Endothelial cell of umbilical vein (primary cell): ENCODE data around the gene GGA1.

Experiments
- CTCF ChIP-seq, 2 donors: IDR thresholded peaks; 1 replicate in 1 of 2; 2 replicates in 1 of 2; pipeline ENCODE4 v1.5.1; 2011; ENCODE audit warnings: low read length in 2 of 2, mild to moderate bottlenecking in 2 of 2, moderate library complexity in 2 of 2, control low read depth in 1 of 2, inconsistent platforms in 1 of 2, low read depth in 1 of 2; ENCODE audit not compliant: insufficient read depth in 1 of 2; ENCODE audit errors: extremely low read depth in 1 of 2
- JUN ChIP-seq: IDR thresholded peaks from 2 replicates; pipeline ENCODE4 v1.6.1; 2011; ENCODE audit warnings: borderline replicate concordance, low read depth; ENCODE audit not compliant: insufficient read length, insufficient read depth
- MYC ChIP-seq: IDR thresholded peaks from one replicate; pipeline ENCODE4 v1.6.1; 2011; ENCODE audit warnings: mild to moderate bottlenecking, low read depth, low read length
- POLR2AphosphoS5 ChIP-seq: IDR thresholded peaks from 2 replicates; pipeline ENCODE4 v1.6.1; 2012; ENCODE audit warnings: low read depth, mild to moderate bottlenecking, control low read depth, low read length, moderate library complexity; ENCODE audit not compliant: insufficient read depth

DNA sequence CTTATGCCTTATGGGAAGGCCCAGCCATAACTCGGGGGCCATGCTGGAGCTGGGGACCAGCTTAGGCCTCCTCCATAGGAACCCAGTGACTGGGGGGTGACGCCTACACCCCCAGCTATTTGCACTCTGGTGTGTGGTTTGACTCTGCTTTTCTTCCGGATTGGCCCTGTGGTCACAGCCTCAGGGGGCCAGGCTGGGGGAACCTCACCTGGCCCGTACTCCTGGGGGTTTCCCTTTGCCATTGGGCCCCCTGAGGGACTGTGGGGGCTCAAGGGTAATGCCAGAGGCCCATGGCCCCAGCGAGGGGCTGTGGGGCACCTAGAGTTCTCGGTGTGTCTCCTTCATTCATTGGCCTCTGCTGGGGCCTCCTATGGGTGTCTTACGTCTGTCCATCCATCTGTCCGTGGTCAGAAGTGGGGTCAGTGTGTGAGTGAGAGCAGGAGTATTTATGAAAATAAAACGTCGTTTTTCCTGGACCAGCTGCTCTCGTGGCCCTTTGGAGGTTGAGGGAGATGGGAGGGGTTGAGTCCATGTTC lies 24.5 kb downstream of the GGA1 start:
- TF ChIP-seq CTCF (IDR thresholded peaks at IDR 0.05; ENCODE audit: extremely low read depth in 1 of 2, insufficient read depth in 1 of 2, low read depth in 1 of 2, low read length in 2 of 2) = no peak
- TF ChIP-seq MYC = no peak
- TF ChIP-seq POLR2AphosphoS5 = no peak
- no peak for TF ChIP-seq JUN
